K562 (cell line): ENCODE data around the gene CPPED1. TPM values are rescaled to one million over a fixed set of nuclear protein-coding genes. Genes with fewer than 3 reads are reported as not detected.

Source experiments
- ATAC-seq: fragments of 200-7000 bp; cut with Tn5 transposase; 3 replicates; pipeline ENCODE4 v1.9.1; 2020; ENCODE audit warnings: moderate library complexity
- BruUV-seq: library from RNA; stranded (reverse); fragments of 400-500 nt; replicated peaks from 2 replicates; lab custom pipeline; 2021; lab: Mats Ljungman, UMichigan
- CTCF ChIA-PET: fragments of 300-600 bp; formaldehyde crosslinking; extraction: SDS; loops from one replicate; lab custom pipeline; 2021; ENCODE audit warnings: low intra/inter-chr PET ratio; lab: Yijun Ruan, JAX
- POLR2A ChIA-PET: fragments of 300-600, 350-650 bp; sonication (Branson Sonifier 250); formaldehyde crosslinking; extraction: SDS; loops from one replicate; lab custom pipeline; 2021; ENCODE audit warnings: antibody characterized with exemption, inconsistent platforms; lab: Yijun Ruan, JAX
- DNase-seq, 4 experiments: peaks; one replicate each; pipeline versions ENCODE4 v3.0.0 to v3.0.0-alpha.2; 2011 to 2018; ENCODE audit warnings: low spot score in 3 of 4, mixed read lengths in 3 of 4; ENCODE audit errors: extremely low read depth in 1 of 4
- FAIRE-seq: peaks from 2 replicates; lab custom pipeline; 2011; peaks lifted over from hg19 to GRCh38; lab: Jason Lieb, UNC
- H2AFZ ChIP-seq: 2 replicates; pipeline ENCODE4 v1.6.0; 2011; ENCODE audit warnings: low read depth, low read length, control low read depth, inconsistent platforms
- H3K27ac ChIP-seq: fragments of 200-600 bp; 3 replicates; pipeline ENCODE4 v1.8.0; 2011; ENCODE audit warnings: low read depth, mild to moderate bottlenecking, control low read depth, inconsistent platforms, low read length, moderate library complexity, mixed read lengths; ENCODE audit errors: extremely low read depth
- H3K27me3 ChIP-seq, 2 experiments: fragments of 300-600 bp in 1 of 2; 2 replicates in 1 of 2; 3 replicates in 1 of 2; pipeline versions ENCODE4 v1.6.0 to v1.8.0; 2011; ENCODE audit warnings: inconsistent platforms in 2 of 2, low read length in 2 of 2, mild to moderate bottlenecking in 1 of 2, mixed read lengths in 1 of 2, moderate library complexity in 1 of 2; ENCODE audit not compliant: control insufficient read depth in 2 of 2, insufficient read depth in 2 of 2
- H3K36me3 ChIP-seq: fragments of 300-600 bp; 3 replicates; pipeline ENCODE4 v1.8.0; 2011; ENCODE audit warnings: mild to moderate bottlenecking, low read length, inconsistent platforms; ENCODE audit not compliant: control insufficient read depth, insufficient read depth
- H3K4me1 ChIP-seq, 2 experiments: fragments of 200-600 bp in 1 of 2; replicated peaks in 1 of 2; 2 replicates in 1 of 2; 3 replicates in 1 of 2; pipeline versions ENCODE4 v1.5.1 to v1.8.0; 2011; ENCODE audit warnings: inconsistent platforms in 2 of 2, low read length in 2 of 2, mild to moderate bottlenecking in 1 of 2, mixed read lengths in 1 of 2, moderate library complexity in 1 of 2; ENCODE audit not compliant: control insufficient read depth in 2 of 2, insufficient read depth in 2 of 2
- H3K4me2 ChIP-seq: 2 replicates; pipeline ENCODE4 v1.6.1; 2011; ENCODE audit warnings: low read length, control low read depth, inconsistent platforms, mixed read lengths; ENCODE audit not compliant: insufficient read depth
- H3K4me3 ChIP-seq: fragments of 200-600 bp; sonication (generic), shearing (Covaris generic); 2 replicates; pipeline ENCODE4 v1.5.1; 2016; ENCODE audit warnings: control low read depth, inconsistent platforms
- H3K79me2 ChIP-seq: fragments of 200-600 bp; 3 replicates; pipeline ENCODE4 v1.8.0; 2011; ENCODE audit warnings: low read length, inconsistent platforms; ENCODE audit not compliant: control insufficient read depth, insufficient read depth
- H3K9ac ChIP-seq, 2 experiments: 2 replicates each; pipeline versions ENCODE4 v1.6.0 to v1.6.1; 2011; ENCODE audit warnings: low read depth in 2 of 2, low read length in 2 of 2, control low read depth in 1 of 2, inconsistent platforms in 1 of 2, mild to moderate bottlenecking in 1 of 2, mixed read lengths in 1 of 2; ENCODE audit not compliant: insufficient read depth in 1 of 2
- H3K9me1 ChIP-seq: one replicate; pipeline ENCODE4 v1.6.0; 2011; ENCODE audit warnings: inconsistent platforms, mild to moderate bottlenecking, low read length, moderate library complexity; ENCODE audit not compliant: control insufficient read depth, insufficient read depth
- H3K9me3 ChIP-seq: replicated peaks from 2 replicates; pipeline ENCODE4 v1.5.1; 2011; ENCODE audit warnings: low read depth, low read length, inconsistent platforms; ENCODE audit not compliant: control insufficient read depth, insufficient read depth
- H4K20me1 ChIP-seq: replicated peaks from 2 replicates; pipeline ENCODE4 v1.6.1; 2011; ENCODE audit warnings: low read length, inconsistent platforms, mixed read lengths; ENCODE audit not compliant: control insufficient read depth, insufficient read depth
- ATF3 ChIP-seq, 2 experiments: fragments of 450-650 bp in 1 of 2; sonication (generic) in 1 of 2; formaldehyde crosslinking in 1 of 2; IDR thresholded peaks in 1 of 2; conservative IDR thresholded peaks in 1 of 2; 2 replicates each; pipeline versions ENCODE4 v1.6.1 to v1.8.1; 2016 to 2023; ENCODE audit warnings: mild to moderate bottlenecking in 2 of 2, moderate library complexity in 2 of 2, inconsistent platforms in 1 of 2, missing genetic modification reagents in 1 of 2
- BRF2 ChIP-seq: IDR thresholded peaks from 3 replicates; pipeline ENCODE4 v1.6.1; 2011; ENCODE audit warnings: borderline replicate concordance, mild to moderate bottlenecking; ENCODE audit not compliant: insufficient read length, insufficient read depth
- CEBPG ChIP-seq, 3 experiments: fragments of 200-800 bp in 1 of 3; sonication (Bioruptor generic) in 1 of 3; sonication (generic) in 1 of 3; formaldehyde crosslinking in 1 of 3; IDR thresholded peaks in 2 of 3; conservative IDR thresholded peaks in 1 of 3; 2 replicates each; pipeline versions ENCODE4 v1.6.1 to v1.8.0; 2016 to 2022; ENCODE audit warnings: missing compliant biosample characterization in 2 of 3, missing genetic modification characterization in 2 of 3, mild to moderate bottlenecking in 1 of 3, missing genetic modification reagents in 1 of 3
- DMBX1 ChIP-seq: fragments of 250-450 bp; sonication (Bioruptor Pico); IDR thresholded peaks from 2 replicates; pipeline ENCODE4 v1.8.0; 2022; ENCODE audit warnings: inconsistent platforms, mild to moderate bottlenecking, moderate library complexity, borderline replicate concordance
- NCOA1 ChIP-seq: fragments of 450-650 bp; IDR thresholded peaks from 2 replicates; pipeline ENCODE4 v1.6.1; 2016; ENCODE audit warnings: low read depth
- NRF1 ChIP-seq, 2 experiments: fragments of 450-650 bp; IDR thresholded peaks in 1 of 2; conservative IDR thresholded peaks in 1 of 2; 2 replicates each; pipeline ENCODE4 v1.6.1; 2014; ENCODE audit warnings: mild to moderate bottlenecking in 2 of 2
- PHTF2 ChIP-seq: fragments of 250-450 bp; sonication (Bioruptor Pico); IDR thresholded peaks from 2 replicates; pipeline ENCODE4 v1.5.0; 2021; ENCODE audit warnings: mild to moderate bottlenecking
- RBM15 ChIP-seq: fragments of 200-400 bp; formaldehyde crosslinking; IDR thresholded peaks from 2 replicates; pipeline ENCODE4 v1.6.1; 2018; ENCODE audit warnings: mild to moderate bottlenecking, low read length, moderate library complexity; ENCODE audit not compliant: insufficient read depth
- SAFB2 ChIP-seq: fragments of 200-400 bp; formaldehyde crosslinking; IDR thresholded peaks from 2 replicates; pipeline ENCODE4 v1.6.1; 2018; ENCODE audit warnings: borderline replicate concordance, low read length, low read depth, moderate library complexity; ENCODE audit not compliant: severe bottlenecking
- SPI1 ChIP-seq: IDR thresholded peaks from 2 replicates; pipeline ENCODE4 v1.6.1; 2011; ENCODE audit warnings: low read depth, low read length, control low read depth, borderline replicate concordance
- WHSC1 ChIP-seq: IDR thresholded peaks from one replicate; pipeline ENCODE4 v1.6.1; 2012; ENCODE audit warnings: low read length, control low read depth, inconsistent platforms
- ZNF253 ChIP-seq: fragments of 250-450 bp; sonication (Bioruptor Pico); conservative IDR thresholded peaks from 2 replicates; pipeline ENCODE4 v1.6.1; 2021; ENCODE audit warnings: mild to moderate bottlenecking
- ZNF436 ChIP-seq: fragments of 250-450, 450-650 bp; sonication (Bioruptor Pico); formaldehyde crosslinking; IDR thresholded peaks from 2 replicates; pipeline ENCODE4 v1.7.0; 2020; ENCODE audit warnings: mild to moderate bottlenecking
- ZNF699 ChIP-seq: fragments of 250-450 bp; sonication (Bioruptor Pico); IDR thresholded peaks from 2 replicates; pipeline ENCODE4 v1.8.0; 2021; ENCODE audit warnings: mild to moderate bottlenecking, moderate library complexity; ENCODE audit not compliant: insufficient replicate concordance
- ZZZ3 ChIP-seq: fragments of 450-650 bp; IDR thresholded peaks from 2 replicates; pipeline ENCODE4 v1.6.1; 2016; ENCODE audit warnings: antibody characterized with exemption, mild to moderate bottlenecking, moderate library complexity
- WGBS: fragments of 100-300 bp; shearing (Covaris generic); methylation state at CpG from one replicate; pipeline ENCODE4 v1.1.6; 2016; ENCODE audit warnings: low coverage, mixed read lengths; ENCODE audit not compliant: insufficient coverage; ENCODE audit errors: missing lambda C conversion rate; 5-methylcytosine and 5-hydroxymethylcytosine counted together
- in situ Hi-C: fragments of 300-500 bp; cut with MboI; formaldehyde crosslinking; loops from 4 replicates; pipeline ENCODE4 v1.15.0; 2018; ENCODE audit warnings: inconsistent platforms, mixed read lengths
- intact Hi-C: fragments of 100-400 bp; cut with micrococcal nuclease; formaldehyde crosslinking; loops from 2 replicates; pipeline ENCODE4 v1.14.2; 2022
- polyA plus RNA-seq, 8 experiments: library from polyadenylated mRNA; depleted of rRNA in 4 of 8; stranded (reverse) in 5 of 8; unstranded in 3 of 8; fragments of >200 nt; fragmentation: Nextera tagmentation in 2 of 8; fragmentation: Illumina TruSeq in 1 of 8; extraction: Ambion mirVana in 2 of 8; extraction: Trizol in 1 of 8; gene quantifications; 2 replicates each; pipeline versions ENCODE4 v1.2.1 to v1.2.3, GENCODE V29; 2011 to 2014; ENCODE audit warnings: inconsistent platforms in 1 of 8, missing spikeins in 1 of 8
- total RNA-seq, 7 experiments: library from RNA; depleted of rRNA in 6 of 7; stranded (reverse); fragments of >200 nt in 6 of 7; fragmentation: Illumina TruSeq in 2 of 7; extraction: Trizol in 2 of 7; gene quantifications; 2 replicates each; pipeline versions ENCODE4 v1.2.1 to v1.2.3, GENCODE V29; 2011 to 2021; ENCODE audit warnings: low replicate concordance in 1 of 7

CPPED1 gene
- total and polyA plus RNA-seq, 9 of the 15 experiments (the other 6 are each of a cell fraction or from before 2014, with no cell fraction given): 7.5 to 25.7 (median 16.9) TPM

- WGBS: 95% methylated on average over 5 of the region's 5 CpGs
Measured at GRCh38 chr16:12798846-12799245, 4.8 kb downstream of the CPPED1 start.

GRCh38 chr16:12798171-12798570, 5.5 kb downstream of the CPPED1 start:
- Histone ChIP-seq H3K36me3 (no peaks in the 10 kb centered on the region), H3K4me1 (peaks cover 29 to 56% of the 10 kb centered on the region in 2 experiments), H3K9ac (no peak overlapping the region), H3K9me1 (no peaks in the 10 kb centered on the region), H3K27me3 (no peaks in the 10 kb centered on the region), H3K9me3 (no peaks in the 10 kb centered on the region), H3K4me2 (no peak overlapping the region), H4K20me1 (0 out of 2 replicates have a peak, but pooled peaks cover under 1% of the 10 kb centered on the region), H2AFZ (no peak overlapping the region), H3K79me2 (peaks cover 65% of the 10 kb centered on the region), H3K4me3 (no peak overlapping the region), H3K27ac (no peak overlapping the region)
- BruUV-seq: no TSS peak
- no peak for FAIRE-seq
- POLR2A ChIA-PET: interaction anchor here (1.2 kb wide), 1 partner anchor 10 kb away, joined by 4 read pairs; no protein-coding TSS in a partner anchor
- no peak for DNase-seq
- intact Hi-C loops (no loop called here), in situ Hi-C loops (no loop called here)
- CTCF ChIA-PET: no interaction called here
- no peak for ATAC-seq
- TF ChIP-seq SPI1 (no peak), NCOA1 (no peak), ZNF253 (CRISPR knock-in tag) (no peak), CEBPG (CRISPR knock-in tag; IDR thresholded peaks at IDR 0.05) (no peak), CEBPG (tag; conservative IDR thresholded peaks at IDR 0.05 in 1 of 2, IDR thresholded peaks at IDR 0.05 in 1 of 2) (peak; percentile 49 to 71), RBM15 (no peak), DMBX1 (no peak), ZNF699 (CRISPR knock-in tag) (no peak), ATF3 (IDR thresholded peaks at IDR 0.05) (peak; percentile 47; the same call in 1 of the 2 replicates), ATF3 (CRISPR knock-in tag; conservative IDR thresholded peaks at IDR 0.05) (no peak), PHTF2 (no peak), WHSC1 (no peak)

More at GRCh38 chr16:12798846-12799245, 4.8 kb downstream of the CPPED1 start:
- ChIA-PET POLR2A (no interaction called here), CTCF (no interaction called here)
- 0 out of 2 replicates have a peak, but pooled peaks cover 2% of the 10 kb centered on the region for H4K20me1 ChIP-seq
- BruUV-seq: no TSS peak
- ATAC-seq (no peak), FAIRE-seq (no peak), DNase-seq (no peak)
- no peaks in the 10 kb centered on the region for H3K27me3 ChIP-seq
- no peaks in the 10 kb centered on the region for H3K9me1 ChIP-seq
- H3K4me2 ChIP-seq: no peak overlapping the region
- no peaks in the 10 kb centered on the region for H3K9me3 ChIP-seq
- H3K79me2 ChIP-seq: peaks cover 63% of the 10 kb centered on the region
- H3K27ac ChIP-seq: no peak overlapping the region
- intact Hi-C loops (no loop called here), in situ Hi-C loops (no loop called here)
- H3K4me1 ChIP-seq: peaks cover 26 to 49% of the 10 kb centered on the region in 2 experiments
- H3K9ac ChIP-seq: no peak overlapping the region
- H3K4me3 ChIP-seq: no peak overlapping the region
- H2AFZ ChIP-seq: no peak overlapping the region
- TF ChIP-seq ZNF436 (CRISPR knock-in tag) (no peak), SAFB2 (no peak), NRF1 (conservative IDR thresholded peaks at IDR 0.05 in 1 of 2, IDR thresholded peaks at IDR 0.05 in 1 of 2) (no peak), BRF2 (no peak), ZZZ3 (no peak)
- H3K36me3 ChIP-seq: no peaks in the 10 kb centered on the region
